Fibroblast of lung (primary cell): Measurements from ENCODE around the gene EIF4EBP2. TPM values are rescaled to one million over a fixed set of nuclear protein-coding genes. Genes with fewer than 3 reads are reported as not detected.

Source experiments
- DNase-seq, 2 donors: peaks; one replicate each; pipeline versions ENCODE4 v3.0.0 to v3.0.0-alpha.2; 2010; ENCODE audit warnings: low read depth in 2 of 2
- H2AFZ ChIP-seq: 2 replicates; pipeline ENCODE4 v1.5.1; 2012; ENCODE audit warnings: low read length, control low read depth, inconsistent platforms
- H3K27ac ChIP-seq: 2 replicates; pipeline ENCODE4 v1.5.1; 2011; ENCODE audit warnings: low read length, control low read depth; ENCODE audit not compliant: insufficient read depth
- H3K27me3 ChIP-seq: 2 replicates; pipeline ENCODE4 v1.5.1; 2011; ENCODE audit warnings: mild to moderate bottlenecking, low read length; ENCODE audit not compliant: control insufficient read depth, insufficient read depth
- H3K36me3 ChIP-seq: 2 replicates; pipeline ENCODE4 v1.5.1; 2011; ENCODE audit warnings: low read length; ENCODE audit not compliant: control insufficient read depth, insufficient read depth
- H3K4me1 ChIP-seq: 2 replicates; pipeline ENCODE4 v1.5.1; 2011; ENCODE audit warnings: low read length; ENCODE audit not compliant: control insufficient read depth, insufficient read depth; ENCODE audit errors: extremely low read depth
- H3K4me2 ChIP-seq: 2 replicates; pipeline ENCODE4 v1.5.1; 2011; ENCODE audit warnings: low read length, control low read depth; ENCODE audit not compliant: insufficient read depth; ENCODE audit errors: extremely low read depth
- H3K4me3 ChIP-seq, 4 experiments: fragments of 200-600 bp in 1 of 4; sonication (generic) in 1 of 4; replicated peaks in 1 of 4; 2 replicates each; pipeline ENCODE4 v1.5.1; 2011 to 2016; ENCODE audit warnings: low read length in 4 of 4, low read depth in 3 of 4, mild to moderate bottlenecking in 3 of 4, control low read depth in 2 of 4, inconsistent platforms in 1 of 4, mixed read lengths in 1 of 4; ENCODE audit not compliant: insufficient read depth in 1 of 4; ENCODE audit errors: control extremely low read depth in 1 of 4
- H3K79me2 ChIP-seq: 2 replicates; pipeline ENCODE4 v1.5.1; 2012; ENCODE audit warnings: mild to moderate bottlenecking, low read length, inconsistent platforms; ENCODE audit not compliant: control insufficient read depth, insufficient read depth
- H3K9ac ChIP-seq: 2 replicates; pipeline ENCODE4 v1.5.1; 2011; ENCODE audit warnings: mild to moderate bottlenecking, low read length, control low read depth; ENCODE audit not compliant: insufficient read depth
- H3K9me3 ChIP-seq: 2 replicates; pipeline ENCODE4 v1.5.1; 2012; ENCODE audit warnings: low read depth, low read length; ENCODE audit not compliant: control insufficient read depth, insufficient read depth
- H4K20me1 ChIP-seq: 2 replicates; pipeline ENCODE4 v1.5.1; 2011; ENCODE audit warnings: low read length; ENCODE audit not compliant: control insufficient read depth, insufficient read depth; ENCODE audit errors: extremely low read depth
- EZH2 ChIP-seq: IDR thresholded peaks from 2 replicates; pipeline ENCODE4 v1.5.1; 2012; ENCODE audit warnings: low read length, control low read depth, mild to moderate bottlenecking; ENCODE audit errors: missing control alignments
- polyA plus RNA-seq, 2 donors: library from polyadenylated mRNA; depleted of rRNA in 1 of 2; stranded (reverse) in 1 of 2; unstranded in 1 of 2; fragments of >200 nt; gene quantifications; 2 replicates each; pipeline ENCODE4 v1.2.1, GENCODE V29; 2011 to 2012; ENCODE audit warnings: missing spikeins in 1 of 2
- total RNA-seq: library from RNA; depleted of rRNA; stranded (reverse); fragments of >200 nt; gene quantifications from 2 replicates; pipeline ENCODE4 v1.2.1, GENCODE V29; 2014
- TF ChIP-seq, protein P1 (sequence below), 2 donors: IDR thresholded peaks in 1 of 2; conservative IDR thresholded peaks in 1 of 2; 1 replicate in 1 of 2; 2 replicates in 1 of 2; pipeline ENCODE4 v1.5.1; 2011 to 2012; ENCODE audit warnings: low read length in 2 of 2, control low read depth in 1 of 2, inconsistent platforms in 1 of 2, low read depth in 1 of 2, mild to moderate bottlenecking in 1 of 2

Gene EIF4EBP2
- total and polyA plus RNA-seq, 2 donors (not counting 1 experiment from before 2014, with no cell fraction given): 18.0 to 44.9 TPM

DNA sequence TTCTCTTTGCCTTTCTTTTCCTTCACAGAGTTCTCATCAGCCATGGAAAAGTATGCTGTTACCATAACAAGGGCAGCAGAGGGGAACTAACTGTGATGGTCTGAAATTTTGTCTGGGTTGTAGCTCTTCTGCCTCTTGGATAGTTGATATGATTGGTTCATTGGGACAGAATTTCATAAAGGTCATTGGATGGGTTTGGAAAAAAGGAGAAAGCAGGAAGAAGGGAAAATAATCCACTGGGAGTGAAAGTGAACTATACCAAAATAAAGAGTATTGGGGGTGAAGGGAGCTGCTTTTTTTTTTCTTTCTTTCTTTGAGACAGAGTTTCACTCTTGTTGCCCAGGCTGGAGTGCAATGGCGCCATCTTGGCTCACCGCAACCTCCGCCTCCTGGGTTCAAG lies 5.8 kb downstream of the EIF4EBP2 start:
- Histone ChIP-seq H3K27ac (no peak overlapping the region), H4K20me1 (no peaks in the 10 kb centered on the region), H3K4me1 (no peaks in the 10 kb centered on the region), H3K9ac (no peak overlapping the region), H2AFZ (no peak overlapping the region), H3K27me3 (no peaks in the 10 kb centered on the region), H3K9me3 (no peaks in the 10 kb centered on the region), H3K36me3 (no peaks in the 10 kb centered on the region), H3K4me3 (no peak overlapping the region), H3K4me2 (no peak overlapping the region), H3K79me2 (peaks cover 70% of the 10 kb centered on the region)
- no peak for DNase-seq
- TF ChIP-seq, protein P1, sequence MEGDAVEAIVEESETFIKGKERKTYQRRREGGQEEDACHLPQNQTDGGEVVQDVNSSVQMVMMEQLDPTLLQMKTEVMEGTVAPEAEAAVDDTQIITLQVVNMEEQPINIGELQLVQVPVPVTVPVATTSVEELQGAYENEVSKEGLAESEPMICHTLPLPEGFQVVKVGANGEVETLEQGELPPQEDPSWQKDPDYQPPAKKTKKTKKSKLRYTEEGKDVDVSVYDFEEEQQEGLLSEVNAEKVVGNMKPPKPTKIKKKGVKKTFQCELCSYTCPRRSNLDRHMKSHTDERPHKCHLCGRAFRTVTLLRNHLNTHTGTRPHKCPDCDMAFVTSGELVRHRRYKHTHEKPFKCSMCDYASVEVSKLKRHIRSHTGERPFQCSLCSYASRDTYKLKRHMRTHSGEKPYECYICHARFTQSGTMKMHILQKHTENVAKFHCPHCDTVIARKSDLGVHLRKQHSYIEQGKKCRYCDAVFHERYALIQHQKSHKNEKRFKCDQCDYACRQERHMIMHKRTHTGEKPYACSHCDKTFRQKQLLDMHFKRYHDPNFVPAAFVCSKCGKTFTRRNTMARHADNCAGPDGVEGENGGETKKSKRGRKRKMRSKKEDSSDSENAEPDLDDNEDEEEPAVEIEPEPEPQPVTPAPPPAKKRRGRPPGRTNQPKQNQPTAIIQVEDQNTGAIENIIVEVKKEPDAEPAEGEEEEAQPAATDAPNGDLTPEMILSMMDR (conservative IDR thresholded peaks at IDR 0.05 in 1 of 2, IDR thresholded peaks at IDR 0.05 in 1 of 2; ENCODE audit: low read depth in 1 of 2, low read length in 2 of 2): no peak
- TF ChIP-seq EZH2: no peak

DNA sequence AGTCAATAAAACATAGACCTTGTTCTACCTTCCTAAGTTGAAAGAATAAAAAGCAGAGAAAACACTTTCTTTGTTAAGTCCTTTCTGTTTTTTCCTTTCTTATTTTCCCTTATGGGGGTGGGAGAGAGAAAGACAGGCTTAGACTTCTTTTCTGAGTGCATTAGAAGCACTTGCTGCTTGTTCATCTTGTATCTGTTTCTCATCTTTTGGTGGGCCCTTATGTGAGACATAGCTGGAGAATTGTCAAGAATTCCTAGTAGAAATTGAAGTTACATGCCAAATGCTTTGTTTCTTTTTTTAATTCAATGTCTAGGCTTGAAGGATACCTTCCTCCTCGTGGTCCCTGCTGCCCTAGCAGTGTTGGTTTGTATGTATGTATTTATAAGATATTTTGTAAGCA lies 6.7 kb downstream of the EIF4EBP2 start:
- no peaks in the 10 kb centered on the region for H3K4me1 ChIP-seq
- no peak overlapping the region for H3K9ac ChIP-seq
- H3K4me3 ChIP-seq: no peak overlapping the region
- no peak overlapping the region for H2AFZ ChIP-seq
- H3K79me2 ChIP-seq: peaks cover 69% of the 10 kb centered on the region
- no peak overlapping the region for H3K4me2 ChIP-seq
- peak in 1 of 2 donors; percentile 14 for DNase-seq
- H4K20me1 ChIP-seq: no peaks in the 10 kb centered on the region
- no peaks in the 10 kb centered on the region for H3K36me3 ChIP-seq
- H3K27ac ChIP-seq: no peak overlapping the region
- H3K9me3 ChIP-seq: no peaks in the 10 kb centered on the region
- TF ChIP-seq EZH2: no peak
- TF ChIP-seq, protein P1 (conservative IDR thresholded peaks at IDR 0.05 in 1 of 2, IDR thresholded peaks at IDR 0.05 in 1 of 2; ENCODE audit: low read depth in 1 of 2, low read length in 2 of 2): no peak
- no peaks in the 10 kb centered on the region for H3K27me3 ChIP-seq

- Histone ChIP-seq H2AFZ (no peak overlapping the region), H3K4me3 (no peak overlapping the region), H3K27me3 (no peaks in the 10 kb centered on the region), H3K4me1 (no peaks in the 10 kb centered on the region), H3K36me3 (no peaks in the 10 kb centered on the region), H3K9me3 (no peaks in the 10 kb centered on the region), H3K9ac (no peak overlapping the region), H4K20me1 (no peaks in the 10 kb centered on the region), H3K27ac (no peak overlapping the region), H3K79me2 (peaks cover 64% of the 10 kb centered on the region), H3K4me2 (no peak overlapping the region)
- DNase-seq: no peak
- no peak for TF ChIP-seq EZH2
- TF ChIP-seq, protein P1 (conservative IDR thresholded peaks at IDR 0.05 in 1 of 2, IDR thresholded peaks at IDR 0.05 in 1 of 2; ENCODE audit: low read depth in 1 of 2, low read length in 2 of 2): no peak
Measured at GRCh38 chr10:70412356-70412755, 8.4 kb downstream of the EIF4EBP2 start.
